ENCODE data around the gene IBTK. TPM values are rescaled to one million over a fixed set of nuclear protein-coding genes. Genes with fewer than 3 reads are reported as not detected.

Gene IBTK
- polyA plus RNA-seq, 2 of the 4 experiments (the other 2 are of a cell fraction): 34.2 to 87.3 TPM

DNA sequence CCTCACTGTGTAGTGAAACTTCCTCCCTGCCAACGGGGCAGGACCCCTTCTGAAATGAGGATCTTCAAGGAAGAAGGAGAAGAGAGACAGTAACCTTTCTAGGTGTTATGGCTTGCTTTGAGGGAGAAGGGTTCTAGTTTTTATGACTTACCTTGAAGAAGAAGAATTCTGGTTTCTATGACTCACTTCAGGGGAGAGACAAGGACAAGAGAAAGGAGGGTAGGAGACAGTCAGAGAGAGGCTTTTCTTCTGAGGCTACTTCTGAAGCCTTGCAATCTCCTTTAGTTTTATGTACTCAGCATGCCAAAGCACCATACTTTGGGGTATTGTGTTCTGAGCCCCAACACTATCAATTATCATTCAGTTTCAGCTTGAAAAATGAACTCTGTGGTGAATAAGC lies 25.8 kb upstream of the IBTK start:
- H3K9me3 ChIP-seq: no peaks in the 10 kb centered on the region
- peak overlapping the region in 1 of 2 experiments; percentile 44; a peak in 1 of 6 replicates for H3K27ac ChIP-seq
- ATAC-seq (no peak), FAIRE-seq (no peak), DNase-seq (ENCODE audit: low read depth in 1 of 2, low spot score in 1 of 2) (no peak)
- no peak for TF ChIP-seq HDAC2 (IDR thresholded peaks at IDR 0.05)
- TF ChIP-seq HEYL (CRISPR knock-in tag; IDR thresholded peaks at IDR 0.05): no peak
- no peak for TF ChIP-seq HOXB5 (CRISPR knock-in tag; IDR thresholded peaks at IDR 0.05)
- no peak for TF ChIP-seq KDM5A (IDR thresholded peaks at IDR 0.05)
- no peak for TF ChIP-seq RNF2 (IDR thresholded peaks at IDR 0.05; ENCODE audit: borderline replicate concordance, low read depth)
- TF ChIP-seq, protein P1, sequence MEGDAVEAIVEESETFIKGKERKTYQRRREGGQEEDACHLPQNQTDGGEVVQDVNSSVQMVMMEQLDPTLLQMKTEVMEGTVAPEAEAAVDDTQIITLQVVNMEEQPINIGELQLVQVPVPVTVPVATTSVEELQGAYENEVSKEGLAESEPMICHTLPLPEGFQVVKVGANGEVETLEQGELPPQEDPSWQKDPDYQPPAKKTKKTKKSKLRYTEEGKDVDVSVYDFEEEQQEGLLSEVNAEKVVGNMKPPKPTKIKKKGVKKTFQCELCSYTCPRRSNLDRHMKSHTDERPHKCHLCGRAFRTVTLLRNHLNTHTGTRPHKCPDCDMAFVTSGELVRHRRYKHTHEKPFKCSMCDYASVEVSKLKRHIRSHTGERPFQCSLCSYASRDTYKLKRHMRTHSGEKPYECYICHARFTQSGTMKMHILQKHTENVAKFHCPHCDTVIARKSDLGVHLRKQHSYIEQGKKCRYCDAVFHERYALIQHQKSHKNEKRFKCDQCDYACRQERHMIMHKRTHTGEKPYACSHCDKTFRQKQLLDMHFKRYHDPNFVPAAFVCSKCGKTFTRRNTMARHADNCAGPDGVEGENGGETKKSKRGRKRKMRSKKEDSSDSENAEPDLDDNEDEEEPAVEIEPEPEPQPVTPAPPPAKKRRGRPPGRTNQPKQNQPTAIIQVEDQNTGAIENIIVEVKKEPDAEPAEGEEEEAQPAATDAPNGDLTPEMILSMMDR (IDR thresholded peaks at IDR 0.05): no peak
- TF ChIP-seq, protein P2, sequence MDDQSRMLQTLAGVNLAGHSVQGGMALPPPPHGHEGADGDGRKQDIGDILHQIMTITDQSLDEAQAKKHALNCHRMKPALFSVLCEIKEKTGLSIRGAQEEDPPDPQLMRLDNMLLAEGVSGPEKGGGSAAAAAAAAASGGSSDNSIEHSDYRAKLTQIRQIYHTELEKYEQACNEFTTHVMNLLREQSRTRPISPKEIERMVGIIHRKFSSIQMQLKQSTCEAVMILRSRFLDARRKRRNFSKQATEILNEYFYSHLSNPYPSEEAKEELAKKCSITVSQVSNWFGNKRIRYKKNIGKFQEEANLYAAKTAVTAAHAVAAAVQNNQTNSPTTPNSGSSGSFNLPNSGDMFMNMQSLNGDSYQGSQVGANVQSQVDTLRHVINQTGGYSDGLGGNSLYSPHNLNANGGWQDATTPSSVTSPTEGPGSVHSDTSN (IDR thresholded peaks at IDR 0.05): no peak
- no peak for TF ChIP-seq MAZ (IDR thresholded peaks at IDR 0.05; ENCODE audit: borderline replicate concordance, low read depth, low read length)
- peaks cover 7% of the 10 kb centered on the region; the same call in 1 of the 3 replicates for H3K4me1 ChIP-seq
- H3K4me2 ChIP-seq: no peak overlapping the region
- ChIA-PET CTCF (interaction anchor here (1.1 to 4.3 kb wide), 3 partner anchors 153 to 792 kb away, joined by 3 to 23 read pairs (median 3); partner anchors contain the start of gene UBE3D), POLR2A (interaction anchor here (1.1 kb wide), 1 partner anchor 95 kb away, joined by 3 read pairs; no protein-coding TSS in a partner anchor)
- 42% methylated on average over 1 of the region's 1 CpG for WGBS (ENCODE audit: missing lambda C conversion rate)
- no peak overlapping the region for H3K4me3 ChIP-seq

DNA sequence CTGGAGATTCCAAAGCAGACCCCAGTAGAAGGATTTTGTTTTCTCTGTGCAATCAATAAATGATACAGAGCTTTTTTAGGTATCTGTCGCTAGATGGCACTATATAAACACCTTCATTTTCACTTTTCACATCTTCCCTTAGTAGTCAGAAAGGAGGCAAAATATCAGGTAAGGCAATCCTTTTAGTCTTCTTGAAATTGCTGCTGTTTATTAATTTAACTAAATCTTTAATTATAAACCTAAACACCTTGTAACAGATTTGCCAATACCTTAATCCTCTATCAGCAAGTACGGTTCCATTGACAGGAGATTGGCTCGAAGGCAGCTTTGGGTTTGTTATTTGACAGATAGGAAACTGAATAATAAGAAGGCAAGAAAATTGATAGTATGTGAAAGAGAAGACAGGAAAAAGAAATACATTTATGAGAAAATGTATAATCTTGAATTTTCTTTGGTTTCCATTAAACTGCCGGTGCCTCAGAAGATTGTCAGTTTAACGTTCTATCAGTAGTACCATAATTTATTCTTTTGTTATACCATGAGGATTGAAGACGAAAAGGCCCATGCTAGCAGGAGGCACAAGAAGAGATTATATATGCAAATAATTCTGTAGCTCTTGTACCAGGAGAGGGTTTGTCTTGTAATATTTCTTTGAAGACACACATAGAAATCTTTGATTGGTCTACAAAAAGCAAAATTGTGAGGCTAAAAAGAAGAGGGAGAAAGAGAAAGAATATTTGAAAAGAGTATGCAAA lies 23.5 kb upstream of the IBTK start:
- Histone ChIP-seq H3K9me3 (no peaks in the 10 kb centered on the region), H3K4me1 (peaks cover 8% of the 10 kb centered on the region; the same call in 1 of the 3 replicates), H3K4me3 (no peak overlapping the region), H3K27ac (peak overlapping the region in 1 of 2 experiments; percentile 61; a peak in 1 of 6 replicates), H3K4me2 (no peak overlapping the region)
- POLR2A ChIA-PET: interaction anchor here (0.7 kb wide), 1 partner anchor 70 kb away, joined by 3 read pairs; no protein-coding TSS in a partner anchor
- 77% methylated on average over 6 of the region's 6 CpGs for WGBS (ENCODE audit: missing lambda C conversion rate)
- CTCF ChIA-PET: interaction anchor here (0.7 to 4.3 kb wide), 29 partner anchors 10 to 795 kb away, joined by 3 to 23 read pairs (median 4); partner anchors contain the start of genes TPBG and UBE3D
- ATAC-seq (peak in 1 of 2 experiments; percentile 58; a peak in 3 of 6 replicates), DNase-seq (ENCODE audit: low read depth in 1 of 2, low spot score in 1 of 2) (peak; percentile 36 to 49), FAIRE-seq (no peak)
- TF ChIP-seq CHD2 (IDR thresholded peaks at IDR 0.05; ENCODE audit: low read length, partially characterized antibody) (no peak), MYC (IDR thresholded peaks at IDR 0.05; ENCODE audit: borderline replicate concordance, low read length) (no peak), RFX5 (IDR thresholded peaks at IDR 0.05) (no peak), HOXB5 (CRISPR knock-in tag; IDR thresholded peaks at IDR 0.05) (no peak), RAD21 (conservative IDR thresholded peaks at IDR 0.05 in 1 of 2, IDR thresholded peaks at IDR 0.05 in 1 of 2) (peak; percentile 74 to 83), CEBPB (IDR thresholded peaks at IDR 0.05) (no peak), SMC3 (IDR thresholded peaks at IDR 0.05) (peak; percentile 77), ZFP36 (IDR thresholded peaks at IDR 0.05; ENCODE audit: borderline replicate concordance, partially characterized antibody) (no peak), ZSCAN20 (CRISPR knock-in tag; IDR thresholded peaks at IDR 0.05) (no peak), EHMT2 (IDR thresholded peaks at IDR 0.05; ENCODE audit: low read depth) (no peak), MAFK (IDR thresholded peaks at IDR 0.05; ENCODE audit: partially characterized antibody) (no peak), JUNB (IDR thresholded peaks at IDR 0.05) (no peak), HEYL (CRISPR knock-in tag; IDR thresholded peaks at IDR 0.05) (no peak), FOXS1 (CRISPR knock-in tag; IDR thresholded peaks at IDR 0.05) (no peak), TFCP2L1 (CRISPR knock-in tag; IDR thresholded peaks at IDR 0.05) (no peak)
- TF ChIP-seq, protein P3, sequence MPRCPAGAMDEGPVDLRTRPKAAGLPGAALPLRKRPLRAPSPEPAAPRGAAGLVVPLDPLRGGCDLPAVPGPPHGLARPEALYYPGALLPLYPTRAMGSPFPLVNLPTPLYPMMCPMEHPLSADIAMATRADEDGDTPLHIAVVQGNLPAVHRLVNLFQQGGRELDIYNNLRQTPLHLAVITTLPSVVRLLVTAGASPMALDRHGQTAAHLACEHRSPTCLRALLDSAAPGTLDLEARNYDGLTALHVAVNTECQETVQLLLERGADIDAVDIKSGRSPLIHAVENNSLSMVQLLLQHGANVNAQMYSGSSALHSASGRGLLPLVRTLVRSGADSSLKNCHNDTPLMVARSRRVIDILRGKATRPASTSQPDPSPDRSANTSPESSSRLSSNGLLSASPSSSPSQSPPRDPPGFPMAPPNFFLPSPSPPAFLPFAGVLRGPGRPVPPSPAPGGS (IDR thresholded peaks at IDR 0.05): no peak
- TF ChIP-seq, protein P4, sequence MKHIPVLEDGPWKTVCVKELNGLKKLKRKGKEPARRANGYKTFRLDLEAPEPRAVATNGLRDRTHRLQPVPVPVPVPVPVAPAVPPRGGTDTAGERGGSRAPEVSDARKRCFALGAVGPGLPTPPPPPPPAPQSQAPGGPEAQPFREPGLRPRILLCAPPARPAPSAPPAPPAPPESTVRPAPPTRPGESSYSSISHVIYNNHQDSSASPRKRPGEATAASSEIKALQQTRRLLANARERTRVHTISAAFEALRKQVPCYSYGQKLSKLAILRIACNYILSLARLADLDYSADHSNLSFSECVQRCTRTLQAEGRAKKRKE (CRISPR knock-in tag; IDR thresholded peaks at IDR 0.05; ENCODE audit: low read depth): no peak
- TF ChIP-seq, protein P5, sequence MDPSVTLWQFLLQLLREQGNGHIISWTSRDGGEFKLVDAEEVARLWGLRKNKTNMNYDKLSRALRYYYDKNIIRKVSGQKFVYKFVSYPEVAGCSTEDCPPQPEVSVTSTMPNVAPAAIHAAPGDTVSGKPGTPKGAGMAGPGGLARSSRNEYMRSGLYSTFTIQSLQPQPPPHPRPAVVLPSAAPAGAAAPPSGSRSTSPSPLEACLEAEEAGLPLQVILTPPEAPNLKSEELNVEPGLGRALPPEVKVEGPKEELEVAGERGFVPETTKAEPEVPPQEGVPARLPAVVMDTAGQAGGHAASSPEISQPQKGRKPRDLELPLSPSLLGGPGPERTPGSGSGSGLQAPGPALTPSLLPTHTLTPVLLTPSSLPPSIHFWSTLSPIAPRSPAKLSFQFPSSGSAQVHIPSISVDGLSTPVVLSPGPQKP (IDR thresholded peaks at IDR 0.05; ENCODE audit: low read depth, low read length): no peak
- TF ChIP-seq, protein P6, sequence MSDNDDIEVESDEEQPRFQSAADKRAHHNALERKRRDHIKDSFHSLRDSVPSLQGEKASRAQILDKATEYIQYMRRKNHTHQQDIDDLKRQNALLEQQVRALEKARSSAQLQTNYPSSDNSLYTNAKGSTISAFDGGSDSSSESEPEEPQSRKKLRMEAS (IDR thresholded peaks at IDR 0.05): no peak
- TF ChIP-seq, protein P7, sequence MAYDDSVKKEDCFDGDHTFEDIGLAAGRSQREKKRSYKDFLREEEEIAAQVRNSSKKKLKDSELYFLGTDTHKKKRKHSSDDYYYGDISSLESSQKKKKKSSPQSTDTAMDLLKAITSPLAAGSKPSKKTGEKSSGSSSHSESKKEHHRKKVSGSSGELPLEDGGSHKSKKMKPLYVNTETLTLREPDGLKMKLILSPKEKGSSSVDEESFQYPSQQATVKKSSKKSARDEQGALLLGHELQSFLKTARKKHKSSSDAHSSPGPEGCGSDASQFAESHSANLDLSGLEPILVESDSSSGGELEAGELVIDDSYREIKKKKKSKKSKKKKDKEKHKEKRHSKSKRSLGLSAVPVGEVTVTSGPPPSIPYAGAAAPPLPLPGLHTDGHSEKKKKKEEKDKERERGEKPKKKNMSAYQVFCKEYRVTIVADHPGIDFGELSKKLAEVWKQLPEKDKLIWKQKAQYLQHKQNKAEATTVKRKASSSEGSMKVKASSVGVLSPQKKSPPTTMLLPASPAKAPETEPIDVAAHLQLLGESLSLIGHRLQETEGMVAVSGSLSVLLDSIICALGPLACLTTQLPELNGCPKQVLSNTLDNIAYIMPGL (CRISPR knock-in tag; IDR thresholded peaks at IDR 0.05; ENCODE audit: borderline replicate concordance): no peak
